Measurements from ENCODE around the gene STAB2.

STAB2 gene

DNA sequence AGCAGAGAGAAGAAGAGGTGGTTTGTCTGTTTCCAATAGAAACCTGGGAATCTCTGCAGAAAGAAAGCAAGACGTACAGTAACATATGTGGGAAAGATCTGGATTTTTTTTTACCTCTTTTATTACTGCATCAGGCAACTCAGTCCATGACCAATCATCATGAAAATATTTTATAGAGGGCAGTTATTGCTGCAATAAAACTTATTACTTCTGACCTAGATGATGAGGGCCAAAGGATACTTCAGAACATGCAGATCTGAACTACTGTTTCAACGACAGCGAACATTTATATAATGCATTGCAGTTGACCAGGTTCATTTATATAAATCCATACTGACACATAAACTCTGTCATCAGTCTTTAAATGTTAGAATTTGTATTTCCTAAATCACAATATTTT, 67.7 kb downstream of the STAB2 start:
- Histone ChIP-seq H2AFZ (ENCODE audit: low read depth, low read length) (no peak overlapping the region), H3K4me2 (ENCODE audit: low read length) (no peak overlapping the region), H3K4me3 (ENCODE audit: low read length) (no peak overlapping the region), H3K36me3 (replicated peaks; ENCODE audit: low read depth, low read length) (no peaks in the 10 kb centered on the region), H4K20me1 (ENCODE audit: insufficient read depth, low read length) (no peaks in the 10 kb centered on the region), H3K79me2 (ENCODE audit: low read length) (no peaks in the 10 kb centered on the region), H3K27ac (ENCODE audit: low read length) (no peak overlapping the region), H3K27me3 (ENCODE audit: low read depth, low read length) (peaks cover 26% of the 10 kb centered on the region), H3K9me3 (ENCODE audit: insufficient read depth, low read length) (no peaks in the 10 kb centered on the region), H3K4me1 (ENCODE audit: low read length) (no peaks in the 10 kb centered on the region), H3K9ac (ENCODE audit: low read length) (no peak overlapping the region)
- TF ChIP-seq, protein P1, sequence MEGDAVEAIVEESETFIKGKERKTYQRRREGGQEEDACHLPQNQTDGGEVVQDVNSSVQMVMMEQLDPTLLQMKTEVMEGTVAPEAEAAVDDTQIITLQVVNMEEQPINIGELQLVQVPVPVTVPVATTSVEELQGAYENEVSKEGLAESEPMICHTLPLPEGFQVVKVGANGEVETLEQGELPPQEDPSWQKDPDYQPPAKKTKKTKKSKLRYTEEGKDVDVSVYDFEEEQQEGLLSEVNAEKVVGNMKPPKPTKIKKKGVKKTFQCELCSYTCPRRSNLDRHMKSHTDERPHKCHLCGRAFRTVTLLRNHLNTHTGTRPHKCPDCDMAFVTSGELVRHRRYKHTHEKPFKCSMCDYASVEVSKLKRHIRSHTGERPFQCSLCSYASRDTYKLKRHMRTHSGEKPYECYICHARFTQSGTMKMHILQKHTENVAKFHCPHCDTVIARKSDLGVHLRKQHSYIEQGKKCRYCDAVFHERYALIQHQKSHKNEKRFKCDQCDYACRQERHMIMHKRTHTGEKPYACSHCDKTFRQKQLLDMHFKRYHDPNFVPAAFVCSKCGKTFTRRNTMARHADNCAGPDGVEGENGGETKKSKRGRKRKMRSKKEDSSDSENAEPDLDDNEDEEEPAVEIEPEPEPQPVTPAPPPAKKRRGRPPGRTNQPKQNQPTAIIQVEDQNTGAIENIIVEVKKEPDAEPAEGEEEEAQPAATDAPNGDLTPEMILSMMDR (IDR thresholded peaks at IDR 0.05; ENCODE audit: low read depth, low read length), result no peak
- TF ChIP-seq EZH2phosphoT487 (IDR thresholded peaks at IDR 0.05; ENCODE audit: low read depth), result no peak

GRCh38 chr12:103656291-103656690, 69.2 kb downstream of the STAB2 start:
- H3K4me2 ChIP-seq (ENCODE audit: low read length), result no peak overlapping the region

GRCh38 chr12:103657331-103657730, 70.3 kb downstream of the STAB2 start:
- Histone ChIP-seq H3K27ac (ENCODE audit: low read length) (no peak overlapping the region), H2AFZ (ENCODE audit: low read depth, low read length) (no peak overlapping the region), H3K4me1 (ENCODE audit: low read length) (no peaks in the 10 kb centered on the region), H4K20me1 (ENCODE audit: insufficient read depth, low read length) (no peaks in the 10 kb centered on the region), H3K27me3 (ENCODE audit: low read depth, low read length) (peaks cover 48% of the 10 kb centered on the region), H3K9me3 (ENCODE audit: insufficient read depth, low read length) (no peaks in the 10 kb centered on the region), H3K4me3 (ENCODE audit: low read length) (no peak overlapping the region), H3K9ac (ENCODE audit: low read length) (no peak overlapping the region), H3K36me3 (replicated peaks; ENCODE audit: low read depth, low read length) (no peaks in the 10 kb centered on the region), H3K79me2 (ENCODE audit: low read length) (no peaks in the 10 kb centered on the region), H3K4me2 (ENCODE audit: low read length) (no peak overlapping the region)
- TF ChIP-seq, protein P1 (IDR thresholded peaks at IDR 0.05; ENCODE audit: low read depth, low read length), result no peak
- TF ChIP-seq EZH2phosphoT487 (IDR thresholded peaks at IDR 0.05; ENCODE audit: low read depth), result no peak

More at GRCh38 chr12:103656291-103656690, 69.2 kb downstream of the STAB2 start:
- H3K9ac ChIP-seq (ENCODE audit: low read length), result no peak overlapping the region
- H3K4me1 ChIP-seq (ENCODE audit: low read length), result no peaks in the 10 kb centered on the region
- no peaks in the 10 kb centered on the region for H4K20me1 ChIP-seq (ENCODE audit: insufficient read depth, low read length)
- no peak overlapping the region for H3K4me3 ChIP-seq (ENCODE audit: low read length)
- H3K9me3 ChIP-seq (ENCODE audit: insufficient read depth, low read length), result no peaks in the 10 kb centered on the region
- no peak overlapping the region for H3K27ac ChIP-seq (ENCODE audit: low read length)
- no peaks in the 10 kb centered on the region for H3K36me3 ChIP-seq (replicated peaks; ENCODE audit: low read depth, low read length)
- H3K79me2 ChIP-seq (ENCODE audit: low read length), result no peaks in the 10 kb centered on the region
- no peak overlapping the region for H2AFZ ChIP-seq (ENCODE audit: low read depth, low read length)
- peaks cover 40% of the 10 kb centered on the region for H3K27me3 ChIP-seq (ENCODE audit: low read depth, low read length)
- TF ChIP-seq, protein P1 (IDR thresholded peaks at IDR 0.05; ENCODE audit: low read depth, low read length), result no peak
- no peak for TF ChIP-seq EZH2phosphoT487 (IDR thresholded peaks at IDR 0.05; ENCODE audit: low read depth)

GRCh38 chr12:103664626-103665025, 77.6 kb downstream of the STAB2 start:
- Histone ChIP-seq H3K4me2 (ENCODE audit: low read length) (no peak overlapping the region), H3K4me1 (ENCODE audit: low read length) (no peaks in the 10 kb centered on the region), H4K20me1 (ENCODE audit: insufficient read depth, low read length) (no peaks in the 10 kb centered on the region), H2AFZ (ENCODE audit: low read depth, low read length) (no peak overlapping the region), H3K9ac (ENCODE audit: low read length) (no peak overlapping the region), H3K9me3 (ENCODE audit: insufficient read depth, low read length) (no peaks in the 10 kb centered on the region), H3K79me2 (ENCODE audit: low read length) (no peaks in the 10 kb centered on the region), H3K27ac (ENCODE audit: low read length) (no peak overlapping the region), H3K4me3 (ENCODE audit: low read length) (no peak overlapping the region), H3K36me3 (replicated peaks; ENCODE audit: low read depth, low read length) (no peaks in the 10 kb centered on the region), H3K27me3 (ENCODE audit: low read depth, low read length) (peaks cover 53% of the 10 kb centered on the region)
- TF ChIP-seq EZH2phosphoT487 (IDR thresholded peaks at IDR 0.05; ENCODE audit: low read depth), result no peak
- TF ChIP-seq, protein P1 (IDR thresholded peaks at IDR 0.05; ENCODE audit: low read depth, low read length), result no peak
